PFSK-1 (cell line): ENCODE data around the gene KLK6.

Source experiments
- FOXP2 ChIP-seq: optimal IDR thresholded peaks from 2 replicates; pipeline ENCODE3; 2011; ENCODE audit warnings: borderline replicate concordance, control low read depth, inconsistent platforms; ENCODE audit not compliant: insufficient read depth; ENCODE audit errors: extremely low read length, extremely low read depth
- POLR2AphosphoS5 ChIP-seq: IDR thresholded peaks from 2 replicates; pipeline ENCODE4 v1.6.1; 2012; ENCODE audit warnings: low read depth, mild to moderate bottlenecking, control low read depth, low read length, moderate library complexity
- SIN3A ChIP-seq: IDR thresholded peaks from 2 replicates; pipeline ENCODE4 v1.6.1; 2012; ENCODE audit warnings: mild to moderate bottlenecking, low read length, moderate library complexity, borderline replicate concordance; ENCODE audit not compliant: insufficient read depth
- TAF1 ChIP-seq: IDR thresholded peaks from 2 replicates; pipeline ENCODE4 v1.6.1; 2012; ENCODE audit warnings: low read length, control low read depth, borderline replicate concordance; ENCODE audit not compliant: insufficient read depth
- TF ChIP-seq, protein P1 (sequence below), 2 experiments: IDR thresholded peaks; 2 replicates each; pipeline versions ENCODE4 v1.6.1 to v1.8.0; 2011 to 2012; ENCODE audit warnings: low read depth in 2 of 2, low read length in 2 of 2, control low read depth in 1 of 2, inconsistent platforms in 1 of 2, mild to moderate bottlenecking in 1 of 2, moderate library complexity in 1 of 2; ENCODE audit not compliant: insufficient read depth in 1 of 2

Gene KLK6

DNA sequence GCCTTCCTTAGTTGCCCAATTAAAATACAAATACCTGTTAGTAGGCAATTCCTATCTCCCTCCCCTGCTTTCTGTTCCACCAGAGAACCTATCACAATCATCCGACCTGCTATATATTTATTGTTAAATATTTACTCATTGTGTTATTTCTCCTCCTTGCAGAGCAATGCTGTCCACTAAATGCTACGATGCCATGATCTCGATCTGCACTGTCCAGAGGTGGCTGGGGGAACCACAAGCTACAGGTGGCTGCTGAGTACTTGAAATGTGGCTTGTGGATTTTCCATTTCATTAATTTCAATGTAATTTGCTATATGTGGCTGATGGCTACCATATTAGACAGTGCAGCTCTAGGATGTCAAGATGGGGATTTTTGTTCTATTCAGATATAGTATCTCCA, 5.1 kb downstream of the KLK6 start:
- TF ChIP-seq TAF1 = no peak
- TF ChIP-seq, protein P1, sequence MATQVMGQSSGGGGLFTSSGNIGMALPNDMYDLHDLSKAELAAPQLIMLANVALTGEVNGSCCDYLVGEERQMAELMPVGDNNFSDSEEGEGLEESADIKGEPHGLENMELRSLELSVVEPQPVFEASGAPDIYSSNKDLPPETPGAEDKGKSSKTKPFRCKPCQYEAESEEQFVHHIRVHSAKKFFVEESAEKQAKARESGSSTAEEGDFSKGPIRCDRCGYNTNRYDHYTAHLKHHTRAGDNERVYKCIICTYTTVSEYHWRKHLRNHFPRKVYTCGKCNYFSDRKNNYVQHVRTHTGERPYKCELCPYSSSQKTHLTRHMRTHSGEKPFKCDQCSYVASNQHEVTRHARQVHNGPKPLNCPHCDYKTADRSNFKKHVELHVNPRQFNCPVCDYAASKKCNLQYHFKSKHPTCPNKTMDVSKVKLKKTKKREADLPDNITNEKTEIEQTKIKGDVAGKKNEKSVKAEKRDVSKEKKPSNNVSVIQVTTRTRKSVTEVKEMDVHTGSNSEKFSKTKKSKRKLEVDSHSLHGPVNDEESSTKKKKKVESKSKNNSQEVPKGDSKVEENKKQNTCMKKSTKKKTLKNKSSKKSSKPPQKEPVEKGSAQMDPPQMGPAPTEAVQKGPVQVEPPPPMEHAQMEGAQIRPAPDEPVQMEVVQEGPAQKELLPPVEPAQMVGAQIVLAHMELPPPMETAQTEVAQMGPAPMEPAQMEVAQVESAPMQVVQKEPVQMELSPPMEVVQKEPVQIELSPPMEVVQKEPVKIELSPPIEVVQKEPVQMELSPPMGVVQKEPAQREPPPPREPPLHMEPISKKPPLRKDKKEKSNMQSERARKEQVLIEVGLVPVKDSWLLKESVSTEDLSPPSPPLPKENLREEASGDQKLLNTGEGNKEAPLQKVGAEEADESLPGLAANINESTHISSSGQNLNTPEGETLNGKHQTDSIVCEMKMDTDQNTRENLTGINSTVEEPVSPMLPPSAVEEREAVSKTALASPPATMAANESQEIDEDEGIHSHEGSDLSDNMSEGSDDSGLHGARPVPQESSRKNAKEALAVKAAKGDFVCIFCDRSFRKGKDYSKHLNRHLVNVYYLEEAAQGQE (IDR thresholded peaks at IDR 0.05; ENCODE audit: insufficient read depth in 1 of 2, low read depth in 2 of 2, low read length in 2 of 2) = no peak
- no peak for TF ChIP-seq FOXP2
- no peak for TF ChIP-seq POLR2AphosphoS5
- no peak for TF ChIP-seq SIN3A

DNA sequence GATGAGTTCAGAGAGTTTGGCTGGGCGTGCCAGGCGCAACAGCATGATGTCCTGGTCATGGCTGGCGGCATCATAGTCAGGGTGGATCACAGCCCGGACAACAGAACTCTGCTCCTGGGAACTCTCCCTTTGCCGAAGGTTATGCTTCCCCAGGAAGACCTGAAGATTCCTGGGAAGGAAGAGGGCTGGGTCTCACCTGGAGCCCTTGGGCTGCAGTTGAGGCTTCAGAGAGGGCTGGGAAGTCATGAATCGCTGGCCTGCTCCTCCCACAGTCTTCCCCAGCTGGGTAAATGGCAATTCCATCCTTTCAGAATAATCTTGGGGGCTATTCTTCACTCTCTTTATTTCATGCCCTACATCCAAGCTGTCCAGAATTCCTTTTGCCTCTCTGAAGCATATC, 6.0 kb downstream of the KLK6 start:
- TF ChIP-seq, protein P1 (IDR thresholded peaks at IDR 0.05; ENCODE audit: insufficient read depth in 1 of 2, low read depth in 2 of 2, low read length in 2 of 2) = no peak
- TF ChIP-seq TAF1 = no peak
- TF ChIP-seq POLR2AphosphoS5 = no peak
- TF ChIP-seq FOXP2 = no peak
- TF ChIP-seq SIN3A = no peak

DNA sequence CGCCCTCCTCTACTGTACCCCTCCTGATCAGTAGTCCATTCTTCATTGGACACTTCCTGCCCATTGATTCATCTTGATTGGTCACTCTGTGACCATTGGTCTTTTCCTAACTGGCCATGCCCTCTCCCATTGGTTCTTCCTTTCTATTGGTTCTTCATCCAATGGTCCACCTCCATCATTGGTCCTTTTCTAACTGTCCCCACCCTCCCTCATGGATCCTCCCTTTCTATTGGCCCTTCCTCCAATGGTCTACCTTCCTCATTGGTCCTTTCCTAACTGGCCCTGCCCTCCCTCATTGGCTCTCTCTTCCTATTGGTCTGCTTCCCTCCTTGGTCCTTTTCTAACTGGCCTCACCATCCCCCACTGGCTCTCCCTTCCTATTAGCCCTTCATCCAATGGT, 7.1 kb downstream of the KLK6 start:
- TF ChIP-seq FOXP2 = no peak
- no peak for TF ChIP-seq TAF1
- no peak for TF ChIP-seq POLR2AphosphoS5
- TF ChIP-seq SIN3A = no peak

DNA sequence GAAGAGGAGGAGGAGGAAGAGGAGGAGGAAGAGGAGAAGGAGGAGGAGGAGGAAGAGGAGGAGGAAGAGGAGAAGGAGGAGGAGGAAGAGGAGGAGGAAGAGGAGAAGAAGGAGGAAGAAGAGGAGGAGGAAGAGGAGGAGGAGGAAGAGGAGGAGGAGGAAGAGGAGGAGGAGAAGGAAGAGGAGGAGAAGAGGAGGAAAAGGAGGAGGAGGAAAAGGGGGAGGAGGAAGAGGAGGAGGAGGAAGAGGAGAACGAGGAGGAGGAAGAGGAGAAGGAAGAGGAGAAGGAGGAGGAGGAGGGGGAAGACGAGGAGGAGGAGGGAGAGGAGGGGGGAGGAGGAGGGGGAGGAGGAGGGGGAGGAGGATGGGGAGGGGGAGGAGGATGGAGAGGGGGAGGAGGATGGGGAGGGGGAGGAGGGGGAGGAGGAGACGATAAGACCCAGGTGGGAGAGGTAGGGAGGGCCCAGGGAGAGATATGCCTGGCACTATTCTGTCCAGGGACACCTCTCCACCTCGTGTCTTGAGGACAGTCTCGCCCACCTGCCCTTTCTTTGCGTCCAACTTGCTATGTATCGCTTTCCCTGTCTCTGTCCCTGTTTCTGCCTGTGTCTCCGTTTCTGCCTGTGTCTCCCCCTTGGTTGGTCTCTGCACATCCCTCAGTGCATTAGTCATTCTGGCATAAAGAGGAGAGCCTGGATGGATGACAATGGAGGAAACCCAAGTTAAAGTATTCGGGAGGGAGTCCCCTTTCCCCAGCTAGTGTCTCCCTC, 9.5 kb downstream of the KLK6 start:
- no peak for TF ChIP-seq FOXP2
- TF ChIP-seq, protein P1 (IDR thresholded peaks at IDR 0.05; ENCODE audit: insufficient read depth in 1 of 2, low read depth in 2 of 2, low read length in 2 of 2) = no peak
- no peak for TF ChIP-seq TAF1
- no peak for TF ChIP-seq SIN3A
- no peak for TF ChIP-seq POLR2AphosphoS5

DNA sequence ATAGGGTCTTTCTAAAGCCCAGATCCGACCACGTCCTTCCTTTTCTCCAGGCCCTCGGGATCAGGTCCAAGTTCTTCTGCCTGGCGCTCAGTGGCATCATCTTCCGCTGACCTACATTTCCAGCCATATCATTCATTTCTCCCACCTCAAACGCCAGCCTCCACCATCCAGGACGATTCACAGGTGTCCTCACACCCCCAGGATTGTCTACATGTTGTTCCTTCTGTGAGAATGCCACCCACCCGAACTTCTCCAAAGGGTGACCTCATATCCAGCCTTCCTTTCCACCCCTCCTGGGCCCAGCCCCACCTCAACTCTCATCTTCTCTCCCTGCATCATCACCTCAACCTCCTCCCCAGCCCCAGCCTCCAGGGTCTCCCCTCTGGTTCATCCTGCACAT, 11.8 kb downstream of the KLK6 start:
- TF ChIP-seq, protein P1 (IDR thresholded peaks at IDR 0.05; ENCODE audit: insufficient read depth in 1 of 2, low read depth in 2 of 2, low read length in 2 of 2) = no peak
- TF ChIP-seq TAF1 = no peak
- no peak for TF ChIP-seq SIN3A
- no peak for TF ChIP-seq FOXP2
- TF ChIP-seq POLR2AphosphoS5 = no peak
